ENCODE data around the gene ZNF607.

DNA sequence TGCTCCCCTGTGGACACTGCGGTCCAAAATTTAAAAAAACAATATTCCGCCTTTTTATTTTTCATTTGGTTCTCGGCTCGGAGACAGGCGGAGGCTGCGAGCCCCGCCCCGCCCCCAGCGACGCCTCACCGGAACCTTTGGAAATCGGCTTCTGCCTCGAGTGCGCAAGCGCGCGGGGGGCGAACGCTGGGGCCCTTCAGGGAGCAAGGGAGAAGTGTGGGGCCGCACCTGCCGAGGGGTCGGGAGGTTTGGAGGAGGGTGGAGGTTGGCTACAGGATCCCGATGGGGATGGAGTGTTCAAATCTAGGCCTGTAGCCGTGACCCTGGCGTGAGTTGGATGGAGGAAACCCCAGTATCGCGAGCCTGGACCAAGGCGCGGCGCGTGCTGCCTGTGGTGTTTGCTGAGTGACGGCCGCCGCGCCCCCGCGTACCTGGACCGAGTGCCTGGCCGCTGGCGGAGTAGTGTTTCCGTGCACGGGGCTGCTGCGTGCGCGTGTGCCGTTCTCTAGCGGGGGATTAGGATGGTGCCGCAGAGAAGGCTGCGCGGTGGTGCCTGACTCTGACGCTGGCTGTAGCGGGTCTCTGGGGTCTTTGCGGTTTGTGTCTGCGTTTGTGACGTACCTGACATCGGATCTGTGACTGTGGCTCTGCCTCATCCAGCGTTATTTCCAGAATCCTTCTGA is 63.7 kb downstream of the ZNF607 start:
- TF ChIP-seq YY1 (IDR thresholded peaks at IDR 0.05; ENCODE audit: insufficient read depth, insufficient read length) (no peak), ZNF274 (IDR thresholded peaks at IDR 0.05; ENCODE audit: low read depth, low read length) (no peak), SUZ12 (IDR thresholded peaks at IDR 0.05; ENCODE audit: extremely low read depth, insufficient read depth, insufficient read length) (no peak)
